Mucosa of rectum (tissue), 2 donors: ENCODE measurements around the gene CALR3.
"Not testable (repeated sequence)": the region's sequence is repeated elsewhere in the genome, so short reads cannot be mapped to it uniquely, and the experiment has no call there.

Source experiments
- H3K27ac ChIP-seq, 2 donors: one replicate each; pipeline ENCODE4 v1.7.0; 2013; ENCODE audit warnings: inconsistent platforms in 2 of 2, low read depth in 2 of 2, low read length in 2 of 2
- H3K27me3 ChIP-seq, 2 donors: one replicate each; pipeline ENCODE4 v1.7.0; 2013; ENCODE audit warnings: low read length in 2 of 2; ENCODE audit not compliant: control insufficient read depth in 2 of 2, insufficient read depth in 2 of 2
- H3K36me3 ChIP-seq, 2 donors: one replicate each; pipeline ENCODE4 v1.7.0; 2013; ENCODE audit warnings: low read length in 2 of 2; ENCODE audit not compliant: control insufficient read depth in 2 of 2, insufficient read depth in 2 of 2
- H3K4me1 ChIP-seq, 2 donors: one replicate each; pipeline ENCODE4 v1.7.0; 2013; ENCODE audit warnings: low read length in 2 of 2, mild to moderate bottlenecking in 1 of 2; ENCODE audit not compliant: control insufficient read depth in 2 of 2, insufficient read depth in 2 of 2
- H3K4me3 ChIP-seq, 2 donors: one replicate each; pipeline ENCODE4 v1.7.0; 2013; ENCODE audit warnings: low read length in 2 of 2
- H3K9ac ChIP-seq, 2 donors: one replicate each; pipeline ENCODE4 v1.7.0; 2013; ENCODE audit warnings: low read length in 2 of 2, low read depth in 1 of 2, mild to moderate bottlenecking in 1 of 2
- H3K9me3 ChIP-seq, 2 donors: one replicate each; pipeline ENCODE4 v1.7.0; 2013; ENCODE audit warnings: low read length in 2 of 2; ENCODE audit not compliant: control insufficient read depth in 2 of 2
- donor health status: healthy.
- donor health status: Normal muscosa, but diverticular disease.

CALR3 gene

GRCh38 chr19:16466802-16467427 is 29.1 kb downstream of the CALR3 start:
- H3K27me3 ChIP-seq, H3K36me3 ChIP-seq, H3K27ac ChIP-seq, H3K4me3 ChIP-seq, H3K9ac ChIP-seq, H3K9me3 ChIP-seq: not testable (repeated sequence)
- H3K4me1 ChIP-seq, result peaks cover 15 to 18% of the 10 kb centered on the region in 2 donors

GRCh38 chr19:16465239-16465638 is 30.7 kb downstream of the CALR3 start:
- no peak overlapping the region for H3K27ac ChIP-seq
- H3K9me3 ChIP-seq, result no peaks in the 10 kb centered on the region
- H3K4me3 ChIP-seq, result no peak overlapping the region
- peaks cover 6 to 9% of the 10 kb centered on the region in 2 donors for H3K4me1 ChIP-seq
- H3K36me3 ChIP-seq, result peaks cover 2 to 4% of the 10 kb centered on the region in 2 donors
- no peaks in the 10 kb centered on the region for H3K27me3 ChIP-seq
- H3K9ac ChIP-seq, result no peak overlapping the region

GRCh38 chr19:16463991-16464575 is 31.9 kb downstream of the CALR3 start:
- Histone ChIP-seq H3K27me3 (no peaks in the 10 kb centered on the region), H3K4me3 (no peak overlapping the region), H3K27ac (no peak overlapping the region), H3K9ac (no peak overlapping the region), H3K4me1 (peaks cover under 1 to 4% of the 10 kb centered on the region in 2 donors), H3K9me3 (no peaks in the 10 kb centered on the region), H3K36me3 (peaks cover 2 to 4% of the 10 kb centered on the region in 2 donors)

- Histone ChIP-seq H3K9ac (no peak overlapping the region), H3K27me3 (no peaks in the 10 kb centered on the region), H3K9me3 (no peaks in the 10 kb centered on the region), H3K4me1 (peaks cover 4 to 6% of the 10 kb centered on the region in 2 donors), H3K36me3 (peaks cover 2 to 4% of the 10 kb centered on the region in 2 donors), H3K4me3 (no peak overlapping the region), H3K27ac (no peak overlapping the region)
Observed at GRCh38 chr19:16463341-16463990, 32.5 kb downstream of the CALR3 start.

- Histone ChIP-seq H3K9me3 (no peaks in the 10 kb centered on the region), H3K9ac (no peak overlapping the region), H3K4me3 (no peak overlapping the region), H3K36me3 (peaks cover 2 to 4% of the 10 kb centered on the region in 2 donors), H3K27ac (no peak overlapping the region), H3K4me1 (peaks cover 6 to 12% of the 10 kb centered on the region in 2 donors), H3K27me3 (no peaks in the 10 kb centered on the region)
Observed at GRCh38 chr19:16462757-16463250, 33.2 kb downstream of the CALR3 start.

- Histone ChIP-seq H3K27ac (no peak overlapping the region), H3K36me3 (peaks cover 2 to 4% of the 10 kb centered on the region in 2 donors), H3K27me3 (no peaks in the 10 kb centered on the region), H3K4me3 (no peak overlapping the region), H3K4me1 (peaks cover 15 to 20% of the 10 kb centered on the region in 2 donors), H3K9me3 (no peaks in the 10 kb centered on the region), H3K9ac (no peak overlapping the region)
Observed at GRCh38 chr19:16461630-16462051, 34.3 kb downstream of the CALR3 start.

GRCh38 chr19:16460454-16460853 is 35.5 kb downstream of the CALR3 start:
- no peak overlapping the region for H3K9ac ChIP-seq
- H3K27me3 ChIP-seq, result no peaks in the 10 kb centered on the region
- H3K36me3 ChIP-seq, result peaks cover 2 to 4% of the 10 kb centered on the region in 2 donors
- no peak overlapping the region for H3K27ac ChIP-seq
- H3K4me1 ChIP-seq, result peaks cover 15 to 20% of the 10 kb centered on the region in 2 donors
- no peaks in the 10 kb centered on the region for H3K9me3 ChIP-seq
- H3K4me3 ChIP-seq, result no peak overlapping the region

GRCh38 chr19:16459680-16460079 is 36.3 kb downstream of the CALR3 start:
- H3K4me1 ChIP-seq, result peaks cover 15 to 20% of the 10 kb centered on the region in 2 donors

GRCh38 chr19:16458391-16459341 is 37.3 kb downstream of the CALR3 start:
- H3K27ac ChIP-seq, result no peak overlapping the region
- H3K4me1 ChIP-seq, result peaks cover 15 to 21% of the 10 kb centered on the region in 2 donors
- H3K4me3 ChIP-seq, result no peak overlapping the region
- H3K9me3 ChIP-seq, result no peaks in the 10 kb centered on the region
- peaks cover 0 to 2% of the 10 kb centered on the region in 2 donors for H3K36me3 ChIP-seq
- no peaks in the 10 kb centered on the region for H3K27me3 ChIP-seq
- no peak overlapping the region for H3K9ac ChIP-seq

More at GRCh38 chr19:16459680-16460079, 36.3 kb downstream of the CALR3 start:
- no peaks in the 10 kb centered on the region for H3K27me3 ChIP-seq
- H3K36me3 ChIP-seq, result peaks cover 0 to 2% of the 10 kb centered on the region in 2 donors
- H3K4me3 ChIP-seq, result no peak overlapping the region
- no peak overlapping the region for H3K27ac ChIP-seq
- H3K9ac ChIP-seq, result no peak overlapping the region
- H3K9me3 ChIP-seq, result no peaks in the 10 kb centered on the region
